ENCODE measurements around the gene PPP1R36.
"Not testable (repeated sequence)": the region's sequence is repeated elsewhere in the genome, so short reads cannot be mapped to it uniquely, and the experiment has no call there.

Gene PPP1R36

GRCh38 chr14:64611358-64612020 is 61.7 kb downstream of the PPP1R36 start:
- H3K9me3 Mint-ChIP-seq = no peaks in the 10 kb centered on the region
- DNase-seq (ENCODE audit: low spot score in 2 of 2) (no peak), ATAC-seq (no peak)
- H3K36me3 Mint-ChIP-seq = no peaks in the 10 kb centered on the region
- no peak overlapping the region for H3K27ac Mint-ChIP-seq
- H3K4me1 Mint-ChIP-seq = no peaks in the 10 kb centered on the region
- no peak overlapping the region for H3K4me3 Mint-ChIP-seq

- Mint-ChIP-seq H3K27ac (no peak overlapping the region), H3K36me3 (no peaks in the 10 kb centered on the region), H3K4me1 (no peaks in the 10 kb centered on the region), H3K4me3 (no peak overlapping the region), H3K9me3 (no peaks in the 10 kb centered on the region)
- ATAC-seq (no peak), DNase-seq (ENCODE audit: low spot score in 2 of 2) (no peak)
Measured at GRCh38 chr14:64612021-64612380, 62.2 kb downstream of the PPP1R36 start.

DNA sequence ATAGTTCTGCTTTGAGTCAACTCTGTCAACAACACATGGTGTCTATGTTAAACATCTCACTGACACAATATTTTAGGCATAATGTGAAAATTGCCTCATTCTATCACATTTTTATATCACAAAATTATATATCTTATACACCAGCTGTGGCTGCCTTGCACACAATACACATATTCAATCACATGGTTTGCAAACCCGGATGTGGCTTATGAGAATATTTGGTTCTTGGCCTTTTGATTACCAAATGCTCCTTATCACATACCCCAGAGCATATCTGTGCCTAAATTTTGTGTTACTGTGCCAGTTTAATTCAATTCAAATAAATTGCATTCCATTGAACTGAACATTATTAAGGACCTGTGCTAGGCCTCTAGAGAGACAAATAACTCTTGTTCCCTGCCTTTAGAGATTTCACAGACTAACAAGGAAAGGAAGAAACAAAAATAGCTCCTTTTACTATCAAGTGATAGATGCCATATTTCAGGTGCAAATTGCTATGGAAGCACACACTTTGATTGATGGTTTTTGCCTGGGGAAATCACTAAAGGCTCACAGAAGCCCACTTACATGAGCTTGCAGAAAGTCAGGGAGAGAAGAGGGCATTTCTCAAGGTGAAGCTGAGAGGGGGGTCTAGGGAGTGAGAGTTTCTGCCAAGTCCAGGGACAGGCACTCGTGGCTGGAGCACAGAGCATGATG is 63.4 kb downstream of the PPP1R36 start:
- ATAC-seq = no peak
- no peak overlapping the region for H3K4me3 Mint-ChIP-seq
- no peaks in the 10 kb centered on the region for H3K36me3 Mint-ChIP-seq
- no peaks in the 10 kb centered on the region for H3K4me1 Mint-ChIP-seq
- H3K27ac Mint-ChIP-seq = no peak overlapping the region
- no peak for DNase-seq (ENCODE audit: low spot score in 2 of 2)
- no peaks in the 10 kb centered on the region for H3K9me3 Mint-ChIP-seq

DNA sequence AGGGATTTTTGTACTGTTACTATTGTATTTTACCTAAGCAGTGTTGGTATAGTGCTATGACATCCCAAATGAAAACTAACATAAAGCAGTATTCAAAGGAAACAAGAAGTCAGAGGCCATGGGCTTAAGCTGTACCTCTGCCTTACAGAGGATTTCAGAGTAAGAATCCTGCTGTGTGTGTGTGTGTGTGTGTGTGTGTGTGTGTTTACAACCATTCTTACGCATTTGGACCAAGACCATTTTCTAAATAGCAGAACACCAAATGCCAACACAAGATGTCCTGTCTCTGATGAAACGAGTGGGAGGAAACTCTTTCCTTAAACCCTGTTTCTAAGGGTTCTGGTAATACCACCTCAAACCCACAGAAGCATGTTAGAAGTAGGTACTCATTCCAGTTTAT is 64.4 kb downstream of the PPP1R36 start:
- Mint-ChIP-seq H3K27ac (peak overlapping the region; percentile 43), H3K9me3 (no peaks in the 10 kb centered on the region), H3K36me3 (no peaks in the 10 kb centered on the region), H3K4me3 (no peak overlapping the region), H3K4me1 (no peaks in the 10 kb centered on the region)
- ATAC-seq (no peak), DNase-seq (ENCODE audit: low spot score in 2 of 2) (no peak)

- ATAC-seq = no peak
- no peak for DNase-seq (ENCODE audit: low spot score in 2 of 2)
- no peaks in the 10 kb centered on the region for H3K9me3 Mint-ChIP-seq
- H3K4me3 Mint-ChIP-seq = no peak overlapping the region
- no peak overlapping the region for H3K27ac Mint-ChIP-seq
- H3K4me1 Mint-ChIP-seq = no peaks in the 10 kb centered on the region
- no peaks in the 10 kb centered on the region for H3K36me3 Mint-ChIP-seq
Measured at GRCh38 chr14:64614805-64615391, 65.1 kb downstream of the PPP1R36 start.

GRCh38 chr14:64617872-64618408 is 68.2 kb downstream of the PPP1R36 start:
- H3K4me1 Mint-ChIP-seq; H3K4me3 Mint-ChIP-seq; DNase-seq (ENCODE audit: low spot score in 2 of 2); H3K9me3 Mint-ChIP-seq; H3K27ac Mint-ChIP-seq; H3K36me3 Mint-ChIP-seq; ATAC-seq: not testable (repeated sequence)

- Mint-ChIP-seq H3K9me3 (no peaks in the 10 kb centered on the region), H3K4me1 (no peaks in the 10 kb centered on the region), H3K36me3 (no peaks in the 10 kb centered on the region), H3K27ac (no peak overlapping the region), H3K4me3 (no peak overlapping the region)
- ATAC-seq (peak; percentile 55), DNase-seq (ENCODE audit: low spot score in 2 of 2) (no peak)
Measured at GRCh38 chr14:64620910-64621309, 71.1 kb downstream of the PPP1R36 start.

DNA sequence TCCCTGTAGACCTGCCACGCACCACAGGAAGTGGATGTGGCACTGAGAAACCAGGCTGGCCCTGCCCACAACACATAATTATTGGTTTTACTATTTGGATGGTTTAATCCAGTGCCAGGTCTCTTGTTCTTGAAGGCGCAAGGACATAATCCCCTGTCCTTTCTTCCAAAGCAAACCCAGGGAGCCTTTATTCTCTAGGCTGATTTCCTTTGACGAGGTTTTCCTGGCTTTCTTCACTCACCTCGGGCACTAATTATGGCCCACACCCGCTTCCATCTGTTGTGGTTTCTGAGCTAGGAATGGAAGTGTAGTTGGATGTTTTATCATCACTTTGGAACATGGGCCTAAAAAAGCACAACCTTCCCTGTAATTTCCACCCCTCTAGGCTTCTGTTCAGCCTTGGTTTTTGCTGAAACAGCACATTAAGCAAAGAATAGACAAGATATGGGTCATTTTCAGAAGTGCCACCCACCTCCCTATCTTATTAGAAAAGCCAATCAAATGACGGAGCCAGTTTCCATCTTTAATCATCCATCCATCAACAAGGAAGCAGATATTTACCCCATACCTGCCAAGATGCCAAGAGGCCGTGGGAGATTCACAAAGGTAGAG is 73.9 kb downstream of the PPP1R36 start:
- ATAC-seq (no peak), DNase-seq (ENCODE audit: low spot score in 2 of 2) (no peak)
- Mint-ChIP-seq H3K36me3 (no peaks in the 10 kb centered on the region), H3K4me3 (no peak overlapping the region), H3K4me1 (no peaks in the 10 kb centered on the region), H3K9me3 (no peaks in the 10 kb centered on the region), H3K27ac (no peak overlapping the region)

DNA sequence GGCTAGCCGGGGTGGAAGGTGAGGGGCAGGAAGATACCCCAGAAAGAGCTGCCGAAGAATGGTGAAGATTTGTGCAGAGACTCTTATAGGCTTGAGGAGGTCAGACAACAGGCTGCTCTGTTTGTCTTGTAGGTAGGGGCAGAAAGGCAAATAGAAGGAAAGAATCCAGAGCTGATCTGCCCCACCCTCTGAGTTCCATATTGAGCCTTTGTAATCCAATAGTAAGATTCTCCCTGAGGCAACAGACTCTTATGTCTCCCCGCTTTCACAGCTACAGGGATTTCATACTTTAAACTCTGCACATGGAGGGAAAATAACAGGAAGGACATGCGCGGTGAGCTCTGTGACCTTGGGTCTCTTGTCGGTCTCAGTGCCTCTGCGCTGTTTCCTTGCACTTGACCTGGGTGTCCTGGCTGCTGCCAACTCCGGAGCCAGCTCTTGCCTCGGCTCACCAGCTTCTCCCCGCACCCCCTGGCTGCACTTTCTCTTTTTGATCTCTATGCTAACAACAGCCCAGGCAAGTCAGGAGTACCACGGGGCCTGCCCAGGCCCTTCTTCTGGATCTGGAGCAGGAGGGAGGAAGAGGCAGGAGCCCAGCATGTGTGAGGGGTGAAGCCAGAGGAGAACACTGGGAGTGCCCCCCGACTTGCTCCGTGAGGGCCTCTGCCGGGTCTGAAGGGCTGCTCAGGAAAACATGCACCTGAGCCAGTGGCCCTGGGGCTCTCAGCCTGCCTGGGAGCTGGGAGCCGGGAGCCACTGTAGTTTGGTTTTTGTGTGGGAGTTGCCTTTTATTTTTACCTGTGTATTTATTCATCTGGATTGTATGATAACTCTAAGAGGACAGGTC is 75.8 kb downstream of the PPP1R36 start:
- DNase-seq (ENCODE audit: low spot score in 2 of 2) = no peak
- Mint-ChIP-seq H3K36me3 (no peaks in the 10 kb centered on the region), H3K4me3 (no peak overlapping the region), H3K27ac (no peak overlapping the region), H3K4me1 (no peaks in the 10 kb centered on the region), H3K9me3 (no peaks in the 10 kb centered on the region)
- no peak for ATAC-seq

- no peak overlapping the region for H3K4me3 Mint-ChIP-seq
- H3K36me3 Mint-ChIP-seq = no peaks in the 10 kb centered on the region
- H3K4me1 Mint-ChIP-seq = no peaks in the 10 kb centered on the region
- ATAC-seq (no peak), DNase-seq (ENCODE audit: low spot score in 2 of 2) (no peak)
- no peak overlapping the region for H3K27ac Mint-ChIP-seq
- H3K9me3 Mint-ChIP-seq = no peaks in the 10 kb centered on the region
Measured at GRCh38 chr14:64628940-64629408, 79.2 kb downstream of the PPP1R36 start.

GRCh38 chr14:64630778-64631177 is 81.0 kb downstream of the PPP1R36 start:
- H3K36me3 Mint-ChIP-seq = no peaks in the 10 kb centered on the region
- no peaks in the 10 kb centered on the region for H3K4me1 Mint-ChIP-seq
- no peak for DNase-seq (ENCODE audit: low spot score in 2 of 2)
- H3K4me3 Mint-ChIP-seq = no peak overlapping the region
- no peaks in the 10 kb centered on the region for H3K9me3 Mint-ChIP-seq
- H3K27ac Mint-ChIP-seq = no peak overlapping the region
- no peak for ATAC-seq

- not testable (repeated sequence) for H3K4me3 Mint-ChIP-seq; ATAC-seq; DNase-seq (ENCODE audit: low spot score in 2 of 2); H3K27ac Mint-ChIP-seq; H3K4me1 Mint-ChIP-seq; H3K9me3 Mint-ChIP-seq; H3K36me3 Mint-ChIP-seq
Measured at GRCh38 chr14:64631222-64631621, 81.5 kb downstream of the PPP1R36 start.

DNA sequence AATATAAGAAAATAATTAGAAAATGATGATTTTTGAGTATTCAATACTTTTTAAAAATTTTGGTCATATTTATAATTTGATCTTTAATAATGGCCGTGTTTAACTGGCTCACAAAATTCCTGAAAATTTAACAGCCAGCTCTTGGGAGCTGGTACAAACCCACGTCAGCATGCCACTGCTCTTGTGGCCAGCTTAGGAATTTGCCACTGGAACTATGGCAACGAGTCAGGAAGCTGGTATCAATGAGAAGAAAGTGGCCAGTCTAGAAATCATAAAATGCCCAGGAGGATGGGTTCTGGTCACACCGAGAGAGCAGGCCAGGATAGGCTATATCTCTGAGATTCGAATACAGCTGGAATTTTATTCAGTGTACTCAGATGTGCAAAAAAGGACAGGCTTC is 82.3 kb downstream of the PPP1R36 start:
- H3K4me3 Mint-ChIP-seq = no peak overlapping the region

DNA sequence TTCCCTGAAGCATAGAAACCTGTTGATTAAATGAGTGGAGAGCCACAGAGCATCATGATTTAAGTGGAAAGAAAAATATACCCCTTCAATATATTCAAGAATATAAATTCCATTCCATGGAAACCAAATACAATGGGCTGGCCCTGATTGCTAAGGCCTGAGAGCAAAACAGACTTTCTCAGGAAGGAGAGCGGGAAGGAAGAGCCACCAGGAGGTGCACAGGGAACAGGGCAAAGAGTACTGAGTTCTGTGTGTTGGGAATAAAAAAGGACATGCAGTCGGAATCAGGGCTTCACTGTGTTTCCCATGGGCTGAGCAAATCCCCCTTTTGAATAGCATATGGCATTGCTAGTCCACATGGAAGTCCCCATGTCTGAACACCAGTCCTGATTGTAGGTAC is 84.8 kb downstream of the PPP1R36 start:
- DNase-seq (ENCODE audit: low spot score in 2 of 2) = no peak
- Mint-ChIP-seq H3K36me3 (no peaks in the 10 kb centered on the region), H3K27ac (no peak overlapping the region), H3K4me3 (no peak overlapping the region), H3K9me3 (no peaks in the 10 kb centered on the region), H3K4me1 (no peaks in the 10 kb centered on the region)
- ATAC-seq = no peak

More for the DNA sequence above, 82.3 kb downstream of the PPP1R36 start:
- DNase-seq (ENCODE audit: low spot score in 2 of 2) = no peak
- ATAC-seq = no peak
- no peaks in the 10 kb centered on the region for H3K4me1 Mint-ChIP-seq
- H3K36me3 Mint-ChIP-seq = no peaks in the 10 kb centered on the region
- H3K9me3 Mint-ChIP-seq = no peaks in the 10 kb centered on the region
- no peak overlapping the region for H3K27ac Mint-ChIP-seq

All from stimulated activated effector memory CD8-positive, alpha-beta T cell treated with anti-CD3 and anti-CD28 coated beads, Interleukin-12 subunit alpha, Interleukin-12 subunit beta, amount 100 ng/mL, for 72 hours (primary cell).